Endometrial microvascular endothelial cells (primary cell): ENCODE measurements around the gene SLC1A2. TPM values are rescaled to one million over a fixed set of nuclear protein-coding genes. Genes with fewer than 3 reads are reported as not detected.
"Not testable (repeated sequence)": the region's sequence is repeated elsewhere in the genome, so short reads cannot be mapped to it uniquely, and the experiment has no call there.

Experiments used
- in situ Hi-C: cut with HindIII; loops from 2 replicates; pipeline ENCODE4 v1.10.0; 2017; ENCODE audit warnings: low sequenced_read_pairs, low pct_unique_long_range_greater_than_20kb; ENCODE audit errors: inconsistent ontology term
- total RNA-seq: library from RNA; depleted of rRNA; stranded (reverse); fragments of >200 nt; gene quantifications from one replicate; pipeline ENCODE4 v1.2.3, GENCODE V29; 2015; ENCODE audit errors: inconsistent ontology term

The SLC1A2 gene
- total RNA-seq, 1 donor from 2014 or later = not detected

DNA sequence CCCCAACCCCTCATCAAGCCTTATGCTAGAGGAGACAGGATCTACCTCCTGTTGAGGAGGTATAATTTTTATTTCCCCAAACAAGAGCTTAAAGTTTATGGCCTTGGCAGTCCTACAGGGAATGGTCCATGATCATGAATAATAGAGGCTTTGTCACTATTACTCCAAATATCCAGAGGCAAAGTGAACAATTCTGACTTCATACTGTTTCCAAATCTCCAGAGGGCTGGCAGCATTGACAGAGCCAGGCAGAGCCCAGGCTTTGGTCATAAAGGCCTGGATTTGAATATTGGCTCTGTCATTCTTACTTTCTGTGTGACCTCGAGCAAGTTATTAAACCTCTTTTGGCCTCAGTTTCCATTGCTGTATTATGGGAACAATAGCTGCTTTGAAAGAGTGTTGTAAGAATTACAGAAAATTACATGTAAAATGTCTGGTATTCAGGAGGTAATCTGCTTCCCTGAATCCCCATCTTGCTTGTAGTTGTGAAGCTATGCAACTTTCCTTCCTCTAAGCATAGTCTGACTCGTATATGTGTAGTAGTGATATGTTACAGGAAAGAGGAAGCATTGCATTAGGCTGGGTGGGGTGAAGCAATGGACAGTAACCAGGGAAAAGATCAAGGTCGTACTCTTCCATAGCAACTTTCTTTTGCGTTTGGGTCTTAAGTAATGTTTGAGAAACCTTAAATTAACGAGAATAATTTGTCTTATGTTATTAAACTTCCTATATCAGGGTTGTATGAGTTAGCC lies 191.6 kb downstream of the SLC1A2 start:
- in situ Hi-C loops = no loop called here

DNA sequence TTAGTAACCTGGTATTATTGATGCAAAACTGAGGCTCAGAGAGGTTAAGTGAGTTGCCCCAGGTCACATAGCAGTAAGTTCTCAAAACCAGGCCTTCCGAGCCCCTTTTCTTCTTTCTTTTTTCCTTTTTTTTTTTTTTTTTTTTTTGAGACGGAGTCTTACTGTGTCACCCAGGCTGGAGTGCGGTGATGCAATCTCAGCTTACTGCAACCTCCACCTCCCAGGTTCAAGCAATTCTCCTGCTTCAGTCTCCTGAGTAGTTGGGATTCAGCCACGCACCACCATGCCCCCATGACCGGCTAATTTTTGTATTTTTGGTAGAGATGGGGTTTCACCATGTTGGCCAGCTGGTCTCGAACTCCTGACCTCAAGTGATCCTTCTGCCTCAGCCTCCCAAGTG lies 192.6 kb downstream of the SLC1A2 start:
- in situ Hi-C loops = not testable (repeated sequence)

DNA sequence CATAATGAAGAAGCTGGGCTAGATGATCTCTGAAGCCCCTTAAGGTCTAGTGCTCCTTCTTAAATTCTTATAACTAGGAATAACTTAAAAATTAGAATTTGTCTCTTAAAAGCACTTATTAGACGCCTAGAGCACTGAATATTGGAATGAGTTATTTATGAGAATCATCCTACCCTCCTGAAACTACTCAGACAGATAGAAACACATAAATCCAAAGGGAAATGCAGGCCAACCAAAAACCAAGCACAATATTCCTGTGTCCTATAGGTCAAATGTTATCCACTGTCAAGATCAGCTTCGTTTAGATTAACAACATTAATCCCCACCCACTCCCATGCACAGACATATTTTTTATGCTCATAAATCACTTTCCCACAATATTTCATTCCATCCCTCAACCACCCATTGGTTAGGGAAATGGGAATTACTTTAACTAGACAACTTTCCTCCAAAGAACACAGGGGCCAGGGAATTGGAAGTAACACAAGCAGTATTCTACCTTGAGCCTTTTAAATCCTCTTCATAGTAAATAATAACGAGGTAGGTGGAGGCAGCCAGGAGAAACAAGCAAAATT lies 193.3 kb downstream of the SLC1A2 start:
- in situ Hi-C loops = no loop called here

DNA sequence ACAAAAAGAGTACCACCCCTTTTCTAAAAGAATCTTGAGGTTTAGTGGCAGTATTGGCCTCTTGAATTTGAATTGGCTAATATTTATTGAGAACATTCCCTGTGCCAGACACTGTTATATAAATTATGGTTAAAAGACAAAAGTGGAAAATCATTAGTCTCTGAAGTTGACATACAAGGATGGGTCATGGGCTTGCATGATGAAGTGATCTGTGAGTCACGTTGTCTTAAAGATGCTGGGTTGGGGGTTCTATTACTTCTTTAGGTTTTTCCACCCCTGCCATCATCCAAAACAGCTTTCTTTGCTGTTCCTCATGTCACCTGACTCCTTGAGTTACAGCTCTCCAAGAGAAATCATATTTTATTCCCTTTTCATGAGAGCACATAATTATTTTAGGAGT lies 195.4 kb downstream of the SLC1A2 start:
- in situ Hi-C loops = no loop called here

DNA sequence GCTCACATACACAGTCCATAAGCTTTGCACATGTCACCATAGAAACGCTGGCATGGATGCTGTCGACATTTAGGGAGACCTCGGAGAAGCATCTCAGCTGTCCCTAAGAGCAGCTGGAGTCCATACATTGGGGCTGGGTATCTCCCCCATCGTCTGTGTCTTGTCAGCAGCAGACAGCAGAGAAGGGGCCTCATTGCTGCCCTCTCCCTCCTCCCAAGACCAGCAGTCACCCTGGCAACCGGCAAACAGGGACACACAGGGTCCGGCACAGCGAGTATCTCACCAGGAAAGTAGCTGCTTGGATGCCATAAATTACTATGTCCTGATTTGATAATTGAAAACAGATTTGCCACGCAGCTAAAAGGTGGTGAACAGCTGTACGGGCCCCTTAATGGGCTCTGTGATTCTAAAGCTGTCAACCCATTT lies 196.0 kb downstream of the SLC1A2 start:
- in situ Hi-C loops = no loop called here

GRCh38 chr11:35218956-35219355 lies 200.4 kb downstream of the SLC1A2 start:
- in situ Hi-C loops = no loop called here

- in situ Hi-C loops = no loop called here
Measured at GRCh38 chr11:35216962-35217678, 202.2 kb downstream of the SLC1A2 start.

DNA sequence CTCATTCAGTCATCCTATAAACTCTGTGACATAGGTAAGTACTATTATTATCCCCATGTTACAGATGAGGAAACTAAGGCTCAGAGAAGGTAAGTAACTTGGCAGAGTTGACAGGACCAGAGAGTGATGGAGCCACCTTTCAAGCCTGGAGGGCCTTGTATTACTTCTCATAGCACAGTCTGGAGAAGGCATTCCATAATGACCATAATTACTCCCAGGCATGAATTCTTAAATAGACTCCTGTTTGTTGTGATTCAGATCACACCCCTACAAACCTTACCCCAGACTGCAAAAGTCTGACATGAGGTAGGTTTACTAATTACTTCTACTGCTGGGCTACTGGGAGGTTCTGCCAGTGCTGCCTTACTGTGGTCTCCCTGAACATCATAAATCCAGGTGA lies 203.4 kb downstream of the SLC1A2 start:
- in situ Hi-C loops = no loop called here

DNA sequence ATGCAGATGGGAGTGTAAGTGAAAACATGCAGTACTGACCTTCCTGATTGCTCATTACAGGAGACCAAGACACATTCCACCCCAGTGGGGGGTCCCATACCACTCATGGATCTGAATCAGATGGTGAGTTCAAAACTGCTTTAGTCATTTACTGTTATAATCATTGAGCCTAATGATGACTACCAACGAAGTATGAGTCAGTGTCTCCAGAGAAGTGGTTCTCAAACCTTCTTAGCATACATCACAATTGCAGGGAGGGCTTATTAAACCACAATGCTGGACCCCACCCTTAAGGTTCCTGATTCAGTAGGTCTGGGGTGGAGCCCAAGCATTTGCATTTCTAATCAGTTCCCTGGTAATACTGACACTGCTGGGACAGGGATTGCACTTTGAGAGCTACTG lies 204.6 kb downstream of the SLC1A2 start:
- in situ Hi-C loops = no loop called here

GRCh38 chr11:35214226-35214770 lies 205.1 kb downstream of the SLC1A2 start:
- in situ Hi-C loops = no loop called here

DNA sequence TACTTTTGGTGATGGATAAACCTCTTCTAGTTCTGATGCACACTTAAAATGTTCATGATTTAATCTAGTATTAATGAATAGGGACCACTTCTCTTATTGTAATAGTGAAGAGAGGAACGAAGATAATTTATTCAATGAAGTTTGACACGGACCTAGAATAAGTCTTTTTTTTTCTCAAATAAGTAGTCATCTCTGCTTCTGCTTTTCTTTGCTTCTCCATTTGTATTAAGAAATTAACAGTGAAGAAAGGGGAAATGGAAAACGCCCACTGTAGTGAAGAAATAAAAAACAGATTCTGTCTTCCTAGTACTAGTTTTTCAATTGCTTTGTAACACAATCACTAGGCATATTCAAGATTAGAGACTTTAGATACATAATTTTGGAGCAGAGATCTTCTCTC lies 207.4 kb downstream of the SLC1A2 start:
- in situ Hi-C loops = no loop called here

DNA sequence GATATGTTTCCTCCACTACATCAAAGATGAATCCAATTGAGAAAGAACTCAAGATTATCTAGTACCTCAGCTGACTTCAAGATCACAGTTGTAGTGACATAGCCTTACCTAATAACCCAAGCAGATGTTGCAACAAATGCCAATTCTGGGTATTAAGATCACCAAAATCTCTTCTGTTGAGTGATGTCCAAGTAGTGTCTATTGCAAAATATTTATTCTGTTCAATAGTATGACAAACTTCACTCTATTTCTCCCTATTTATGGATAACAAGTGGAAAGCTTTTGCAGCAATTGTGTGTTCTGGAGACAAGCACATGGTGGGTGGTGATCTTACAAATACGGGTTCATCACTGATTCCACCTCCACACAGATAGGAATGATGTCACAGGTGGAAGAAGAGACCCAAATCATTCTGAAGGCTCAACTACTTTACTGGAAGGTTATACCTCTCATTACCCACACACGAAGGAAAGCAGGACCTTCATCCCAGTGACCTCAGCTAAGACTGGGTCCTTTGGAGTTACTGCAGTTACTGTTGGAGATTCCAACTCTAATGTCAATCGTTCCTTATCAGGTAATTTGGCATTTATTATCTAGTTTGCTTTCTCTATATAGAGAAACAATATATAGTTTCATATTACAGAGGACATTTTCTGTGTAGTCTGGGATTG lies 208.3 kb downstream of the SLC1A2 start:
- in situ Hi-C loops = no loop called here

- in situ Hi-C loops = no loop called here
Measured at GRCh38 chr11:35208795-35209194, 210.6 kb downstream of the SLC1A2 start.

DNA sequence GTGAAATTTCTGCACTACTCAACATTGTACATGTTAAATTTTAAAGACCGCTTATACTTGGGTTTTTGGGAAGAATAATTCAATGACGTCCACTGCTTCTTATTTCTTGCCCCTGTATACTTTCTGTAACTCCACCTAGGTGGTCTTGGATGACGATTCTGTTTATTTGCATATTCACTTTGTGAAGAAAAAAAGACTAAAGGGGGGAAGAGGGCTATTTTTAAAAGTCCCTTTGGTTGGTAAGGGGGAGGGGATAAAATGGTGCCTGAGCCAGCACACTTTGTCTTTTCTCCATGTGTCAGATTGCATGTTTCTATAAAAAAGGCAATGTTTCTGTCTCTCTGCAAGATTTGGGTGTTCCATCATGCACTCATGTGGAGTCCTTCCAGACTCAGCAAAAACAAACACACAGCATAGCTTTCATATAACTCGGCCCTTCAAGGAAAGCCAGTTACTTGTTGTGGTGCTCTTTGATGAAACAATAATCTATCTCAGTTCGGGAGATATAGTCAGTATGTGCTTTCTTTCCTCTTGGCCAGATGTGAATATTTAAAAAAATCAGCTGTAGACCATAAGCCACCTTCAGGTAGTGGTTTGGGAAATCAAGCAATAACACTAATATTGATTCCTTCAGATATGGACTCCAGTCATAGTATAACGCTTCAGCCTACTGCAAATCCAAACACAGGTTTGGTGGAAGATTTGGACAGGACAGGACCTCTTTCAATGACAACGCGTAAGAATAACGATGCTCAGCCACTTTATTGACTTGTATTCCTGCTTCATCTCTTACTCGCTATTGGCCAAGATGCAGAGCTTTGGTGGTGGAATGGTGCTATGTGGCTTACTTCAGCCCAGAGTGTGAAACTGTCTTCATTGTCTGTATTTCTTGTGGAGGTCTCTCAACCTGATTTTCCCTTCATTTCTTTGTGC lies 211.6 kb downstream of the SLC1A2 start:
- in situ Hi-C loops = no loop called here

- in situ Hi-C loops = no loop called here
Measured at GRCh38 chr11:35206616-35207015, 212.7 kb downstream of the SLC1A2 start.

DNA sequence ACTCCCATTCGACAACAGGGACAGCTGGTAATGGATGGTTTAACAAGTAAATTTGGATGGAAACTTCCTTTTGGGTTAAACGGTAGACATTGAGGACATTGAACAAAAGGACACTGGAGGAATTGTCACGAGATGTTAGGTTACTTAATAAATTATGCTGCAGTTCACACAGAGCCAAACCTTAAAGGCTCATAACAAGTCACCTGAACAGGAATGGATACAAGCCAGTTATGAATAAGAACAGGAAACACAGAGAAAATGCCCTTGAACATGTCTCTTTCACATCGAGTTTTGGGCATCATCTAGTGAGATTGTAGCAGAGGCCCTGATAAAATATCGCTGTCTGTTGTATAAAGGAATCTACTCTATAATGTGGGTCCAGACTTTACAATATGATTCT lies 214.7 kb downstream of the SLC1A2 start:
- in situ Hi-C loops = no loop called here
